Keratinocyte (primary cell): ENCODE results near the gene HNRNPK. TPM values are rescaled to one million over a fixed set of nuclear protein-coding genes. Genes with fewer than 3 reads are reported as not detected.

Experiments used
- DNase-seq: peaks from one replicate; pipeline ENCODE4 v3.0.0-alpha.2; 2011; ENCODE audit warnings: low read depth, missing footprints, low spot score
- FAIRE-seq: peaks from 2 replicates; lab custom pipeline; 2011; peaks lifted over from hg19 to GRCh38; lab: Jason Lieb, UNC
- H2AFZ ChIP-seq: 2 replicates; pipeline ENCODE4 v1.6.0; 2012; ENCODE audit warnings: low read length, control low read depth, inconsistent platforms; ENCODE audit not compliant: control insufficient read depth
- H3K27ac ChIP-seq: 2 replicates; pipeline ENCODE4 v1.5.1; 2011; ENCODE audit warnings: low read length; ENCODE audit not compliant: control insufficient read depth, insufficient read depth
- H3K27me3 ChIP-seq: 3 replicates; pipeline ENCODE4 v1.6.0; 2011; ENCODE audit warnings: low read length; ENCODE audit not compliant: control insufficient read depth, insufficient read depth; ENCODE audit errors: extremely low read depth
- H3K36me3 ChIP-seq, 2 experiments: 2 replicates in 1 of 2; 3 replicates in 1 of 2; pipeline ENCODE4 v1.5.1; 2011; ENCODE audit warnings: low read length in 2 of 2, mild to moderate bottlenecking in 1 of 2; ENCODE audit not compliant: control insufficient read depth in 2 of 2, insufficient read depth in 2 of 2; ENCODE audit errors: extremely low read depth in 1 of 2
- H3K4me1 ChIP-seq: 3 replicates; pipeline ENCODE4 v1.5.1; 2011; ENCODE audit warnings: low read length; ENCODE audit not compliant: control insufficient read depth, insufficient read depth; ENCODE audit errors: extremely low read depth
- H3K4me2 ChIP-seq: 3 replicates; pipeline ENCODE4 v1.6.0; 2011; ENCODE audit warnings: low read depth, low read length; ENCODE audit not compliant: control insufficient read depth, insufficient read depth; ENCODE audit errors: extremely low read depth
- H3K4me3 ChIP-seq, 3 experiments: fragments of 200-600 bp in 1 of 3; sonication (generic) in 1 of 3; 2 replicates in 2 of 3; 3 replicates in 1 of 3; pipeline ENCODE4 v1.5.1; 2011 to 2016; ENCODE audit warnings: low read length in 3 of 3, mild to moderate bottlenecking in 3 of 3, control low read depth in 2 of 3, inconsistent platforms in 1 of 3, low read depth in 1 of 3, mixed read lengths in 1 of 3, mixed run types in 1 of 3, moderate library complexity in 1 of 3; ENCODE audit not compliant: control insufficient read depth in 2 of 3, insufficient read depth in 2 of 3; ENCODE audit errors: extremely low read depth in 1 of 3
- H3K79me2 ChIP-seq: 2 replicates; pipeline ENCODE4 v1.6.0; 2012; ENCODE audit warnings: low read length; ENCODE audit not compliant: control insufficient read depth, insufficient read depth
- H3K9ac ChIP-seq: 3 replicates; pipeline ENCODE4 v1.6.0; 2011; ENCODE audit warnings: low read length; ENCODE audit not compliant: control insufficient read depth, insufficient read depth; ENCODE audit errors: extremely low read depth
- H3K9me1 ChIP-seq: 3 replicates; pipeline ENCODE4 v1.6.0; 2011; ENCODE audit warnings: low read length; ENCODE audit not compliant: control insufficient read depth, insufficient read depth; ENCODE audit errors: extremely low read depth
- H3K9me3 ChIP-seq: 2 replicates; pipeline ENCODE4 v1.5.1; 2012; ENCODE audit warnings: low read depth, low read length; ENCODE audit not compliant: control insufficient read depth
- H4K20me1 ChIP-seq: 3 replicates; pipeline ENCODE4 v1.6.0; 2011; ENCODE audit warnings: low read length; ENCODE audit not compliant: control insufficient read depth, insufficient read depth; ENCODE audit errors: extremely low read depth
- CTCF ChIP-seq, 3 experiments: IDR thresholded peaks in 1 of 3; conservative IDR thresholded peaks in 1 of 3; optimal IDR thresholded peaks in 1 of 3; 2 replicates in 2 of 3; 3 replicates in 1 of 3; pipeline versions ENCODE3 to v1.5.1; 2011; ENCODE audit warnings: low read length in 3 of 3, mild to moderate bottlenecking in 3 of 3, moderate library complexity in 2 of 3, control low read depth in 1 of 3, inconsistent platforms in 1 of 3; ENCODE audit not compliant: insufficient read depth in 2 of 3; ENCODE audit errors: extremely low read depth in 1 of 3
- EZH2 ChIP-seq: IDR thresholded peaks from one replicate; pipeline ENCODE4 v1.6.1; 2012; ENCODE audit warnings: inconsistent platforms, mild to moderate bottlenecking, low read length, moderate library complexity
- dilution Hi-C: fragments of 300-500 bp; cut with MboI; formaldehyde crosslinking; loops from one replicate; pipeline ENCODE4 v1.7.0; 2020; ENCODE audit warnings: low sequenced_read_pairs; ENCODE audit not compliant: extremely low pct_ligation_motif_present
- polyA plus RNA-seq, 5 experiments: library from polyadenylated mRNA; depleted of rRNA in 3 of 5; stranded (reverse) in 3 of 5; stranded (forward) in 1 of 5; unstranded in 1 of 5; fragments of >200 nt; gene quantifications; 1 replicate in 1 of 5; 2 replicates in 3 of 5; 3 replicates in 1 of 5; pipeline versions ENCODE4 v1.2.1 to v1.2.3, GENCODE V29; 2011 to 2012; ENCODE audit warnings: missing spikeins in 2 of 5, low read depth in 1 of 5, low replicate concordance in 1 of 5

Gene HNRNPK
- polyA plus RNA-seq, 1 donor (not counting 4 experiments of a cell fraction or from before 2014, with no cell fraction given), result 661 TPM

DNA sequence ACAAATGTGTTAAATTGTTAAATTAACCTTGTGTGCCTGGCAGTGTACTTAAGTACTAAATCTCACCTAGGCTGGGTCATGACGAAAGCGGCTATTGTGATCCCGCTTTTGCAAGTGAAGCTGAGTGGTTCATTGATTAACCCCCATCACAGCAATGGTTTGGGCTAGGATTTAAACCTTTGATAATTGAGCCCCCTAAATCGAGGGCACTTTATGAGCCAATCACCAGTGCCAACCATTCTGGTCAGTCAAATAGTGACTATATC is 22.8 kb downstream of the HNRNPK start:
- peaks cover 17% of the 10 kb centered on the region for H3K4me1 ChIP-seq
- TF ChIP-seq EZH2, result no peak
- no peak for TF ChIP-seq CTCF (optimal IDR thresholded peaks at IDR 0.05 in 1 of 3, IDR thresholded peaks at IDR 0.05 in 1 of 3, conservative IDR thresholded peaks at IDR 0.05 in 1 of 3; ENCODE audit: extremely low read depth in 1 of 3, insufficient read depth in 2 of 3, low read length in 3 of 3)
- no peak for DNase-seq
- peak overlapping the region; percentile 76 for H3K27ac ChIP-seq
- no peaks in the 10 kb centered on the region for H3K36me3 ChIP-seq
- H3K9me3 ChIP-seq, result no peaks in the 10 kb centered on the region
- peak overlapping the region; percentile 100 for H2AFZ ChIP-seq
- peak overlapping the region; percentile 48 to 89 (median 75) for H3K4me3 ChIP-seq
- H3K4me2 ChIP-seq, result peak overlapping the region; percentile 87
- dilution Hi-C loops, result no loop called here
- H3K9me1 ChIP-seq, result no peaks in the 10 kb centered on the region
- FAIRE-seq, result no peak
- H3K79me2 ChIP-seq, result no peaks in the 10 kb centered on the region
- H4K20me1 ChIP-seq, result no peaks in the 10 kb centered on the region
- H3K9ac ChIP-seq, result peak overlapping the region; percentile 87
- no peaks in the 10 kb centered on the region for H3K27me3 ChIP-seq

DNA sequence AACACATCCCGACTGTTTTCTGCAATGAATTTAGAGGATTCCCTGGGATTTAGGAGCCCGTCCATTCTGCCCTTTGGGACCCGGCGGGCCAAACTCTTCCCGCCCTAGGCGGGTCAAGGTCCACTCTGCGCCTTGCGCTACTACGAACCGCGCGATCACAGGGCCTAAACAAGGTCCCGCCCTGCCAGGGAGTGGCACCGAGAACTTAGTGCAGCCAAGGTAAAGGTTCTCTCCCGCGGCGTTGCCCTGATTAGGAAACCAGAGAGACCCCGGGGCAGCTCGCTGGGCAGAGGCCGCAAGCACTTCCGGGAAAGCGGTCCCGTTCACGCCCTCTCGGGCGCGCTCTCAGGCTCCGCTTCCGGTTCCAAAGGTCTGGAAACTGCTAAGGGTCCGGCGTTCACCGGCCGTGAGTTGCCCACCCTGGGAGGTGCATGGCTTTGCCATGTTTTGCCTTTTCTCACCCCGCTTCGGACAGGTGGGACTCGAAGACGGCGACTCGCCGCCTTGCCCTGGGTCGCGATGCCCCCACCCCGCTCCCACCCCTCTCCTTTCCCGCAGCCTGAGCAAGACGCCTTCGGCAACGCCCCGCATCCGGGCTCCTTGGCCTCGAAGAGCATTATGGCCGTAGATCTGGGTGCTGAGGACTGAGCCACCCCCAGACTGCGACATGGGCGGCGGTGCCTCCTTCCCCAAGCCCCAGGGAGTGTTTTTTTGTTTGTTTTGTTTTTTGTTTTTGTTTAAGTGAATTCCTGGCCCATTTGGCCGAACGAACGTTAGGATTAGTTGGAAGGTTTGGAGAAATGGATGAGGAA is 23.4 kb downstream of the HNRNPK start:
- H3K36me3 ChIP-seq, result no peaks in the 10 kb centered on the region
- H3K9ac ChIP-seq, result peak overlapping the region; percentile 87
- no peaks in the 10 kb centered on the region for H3K27me3 ChIP-seq
- H3K4me1 ChIP-seq, result peaks cover 15% of the 10 kb centered on the region
- H3K4me2 ChIP-seq, result peak overlapping the region; percentile 87
- peak overlapping the region; percentile 100 for H2AFZ ChIP-seq
- H3K79me2 ChIP-seq, result no peaks in the 10 kb centered on the region
- TF ChIP-seq EZH2, result no peak
- no peak for TF ChIP-seq CTCF (optimal IDR thresholded peaks at IDR 0.05 in 1 of 3, IDR thresholded peaks at IDR 0.05 in 1 of 3, conservative IDR thresholded peaks at IDR 0.05 in 1 of 3; ENCODE audit: extremely low read depth in 1 of 3, insufficient read depth in 2 of 3, low read length in 3 of 3)
- DNase-seq (no peak), FAIRE-seq (no peak)
- peak overlapping the region; percentile 76 for H3K27ac ChIP-seq
- no peaks in the 10 kb centered on the region for H3K9me1 ChIP-seq
- dilution Hi-C loops, result no loop called here
- peak overlapping the region; percentile 48 to 89 (median 75) for H3K4me3 ChIP-seq
- no peaks in the 10 kb centered on the region for H3K9me3 ChIP-seq
- no peaks in the 10 kb centered on the region for H4K20me1 ChIP-seq
